GM18511 (cell line): ENCODE results near the gene GAL3ST3.

Source experiments
- ATAC-seq: cut with Tn5 transposase; IDR thresholded peaks from one replicate; pipeline ENCODE4 v1.9.1; 2021; ENCODE audit warnings: mild to moderate bottlenecking, moderate library complexity; ENCODE audit not compliant: unreplicated experiment

Gene GAL3ST3

DNA sequence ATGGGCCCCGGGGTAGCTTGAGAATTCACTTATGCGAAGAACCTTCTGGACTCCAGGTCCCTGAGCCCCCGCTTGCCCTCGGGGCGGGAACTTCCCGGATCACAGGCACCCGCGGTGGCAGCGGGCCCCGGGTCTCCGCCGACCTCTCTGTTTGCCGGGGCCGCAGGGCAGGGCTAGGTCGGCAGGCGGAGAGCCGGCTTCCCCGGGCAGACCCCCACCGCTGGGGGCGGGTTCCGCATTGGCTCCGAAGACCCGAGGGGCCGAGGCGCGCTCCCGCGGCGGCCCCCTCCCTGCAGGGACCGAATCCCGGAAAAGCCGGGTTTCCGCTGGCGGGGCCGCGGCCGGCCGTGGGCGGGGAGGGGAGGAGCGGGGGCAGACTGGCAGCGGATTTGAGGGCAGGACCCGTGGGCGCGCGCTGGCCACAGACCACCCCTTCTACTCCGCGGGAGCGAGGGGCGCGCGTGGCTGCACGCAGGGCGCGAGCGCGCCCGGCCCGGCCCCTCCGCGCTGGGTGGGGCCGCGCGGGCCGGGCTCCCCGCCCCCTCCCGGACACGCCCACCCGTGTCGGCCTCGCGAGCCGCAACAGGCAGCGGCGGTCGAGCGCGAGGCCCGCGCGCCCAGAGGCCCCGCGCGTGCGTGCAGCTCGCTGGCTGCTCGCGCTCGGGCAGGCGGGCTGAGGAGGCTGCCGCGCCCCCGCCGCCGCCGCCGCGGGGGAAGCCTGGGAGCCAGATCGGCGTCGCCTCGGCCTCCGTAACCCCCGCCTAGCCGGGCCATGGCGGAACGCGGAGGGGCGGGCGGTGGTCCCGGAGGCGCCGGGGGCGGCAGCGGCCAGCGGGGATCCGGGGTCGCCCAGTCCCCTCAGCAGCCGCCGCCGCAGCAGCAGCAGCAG, 21.0 kb upstream of the GAL3ST3 start, which contains the start of gene PACS1:
Gene PACS1 (plus strand): TSS at position 558 of the 889 bp plus-strand sequence. CDS start 215 bp downstream, at position 773.
- ATAC-seq: peak; percentile 55

DNA sequence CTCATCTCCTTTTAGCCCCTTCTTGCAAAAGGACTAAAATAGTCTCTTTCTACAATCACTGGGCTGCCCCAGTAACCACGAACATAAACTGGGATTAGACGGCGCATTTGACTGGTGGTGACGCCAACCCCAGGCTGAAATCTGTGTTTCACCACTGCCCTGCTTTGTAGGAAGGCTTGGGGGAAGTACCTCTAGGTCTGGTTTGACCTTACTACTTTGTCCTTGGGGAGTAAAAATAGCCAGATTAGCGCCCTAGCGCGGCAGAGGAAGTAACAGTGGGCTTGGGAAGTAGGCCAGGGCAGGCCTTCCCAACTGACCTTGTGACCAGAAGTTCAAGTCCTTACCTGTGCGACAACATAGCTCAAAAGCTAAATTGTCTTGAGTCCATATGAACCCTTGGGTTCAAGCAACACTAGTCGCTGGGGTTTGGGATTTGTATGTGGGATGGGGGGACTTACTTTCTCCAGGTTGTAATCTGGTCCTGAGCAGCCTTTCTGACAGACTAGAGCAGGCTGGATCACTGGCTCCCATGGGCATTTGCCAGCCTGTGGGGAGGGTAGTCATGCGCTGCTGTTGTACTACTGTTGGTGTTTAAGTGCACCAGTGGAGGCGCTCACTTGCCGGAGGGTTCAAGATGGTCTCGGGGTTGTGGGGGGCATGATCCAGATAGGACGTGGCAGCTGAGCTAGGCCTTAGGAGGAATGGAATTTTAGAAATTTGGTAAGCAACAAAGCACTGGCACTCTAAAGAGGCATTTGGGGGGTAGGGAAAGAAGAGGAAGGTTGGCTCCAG, 20.2 kb upstream of the GAL3ST3 start:
- ATAC-seq: peak; percentile 42

DNA sequence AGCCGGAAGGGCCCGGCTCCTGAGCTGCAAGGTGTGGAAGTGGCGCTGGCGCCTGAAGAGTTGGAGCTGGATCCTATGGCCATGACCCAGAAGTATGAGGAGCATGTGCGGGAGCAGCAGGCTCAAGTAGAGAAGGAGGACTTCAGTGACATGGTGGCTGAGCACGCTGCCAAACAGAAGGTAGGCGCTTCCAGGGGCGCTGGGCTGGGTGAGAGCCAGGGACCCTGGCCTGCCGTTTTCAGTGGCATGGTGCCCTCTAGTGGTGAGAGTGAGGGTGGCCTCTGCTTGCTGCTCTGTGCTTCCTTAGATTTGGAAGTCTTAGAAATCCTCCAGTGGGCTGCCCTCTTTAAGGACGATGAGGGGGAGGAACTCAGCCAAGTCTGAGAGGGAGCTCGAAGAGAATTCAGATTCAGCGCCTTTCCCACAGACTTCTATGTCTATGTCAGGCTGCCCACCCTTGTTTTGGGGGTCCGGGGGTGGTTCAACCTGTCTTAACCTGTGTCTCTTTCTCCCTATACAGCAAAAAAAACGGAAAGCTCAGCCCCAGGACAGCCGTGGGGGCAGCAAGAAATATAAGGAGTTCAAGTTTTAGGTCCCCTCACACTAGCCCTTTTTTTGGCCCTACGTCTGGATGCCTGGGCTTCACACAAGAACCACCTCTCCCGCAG, 19.3 kb upstream of the GAL3ST3 start:
- ATAC-seq: no peak

DNA sequence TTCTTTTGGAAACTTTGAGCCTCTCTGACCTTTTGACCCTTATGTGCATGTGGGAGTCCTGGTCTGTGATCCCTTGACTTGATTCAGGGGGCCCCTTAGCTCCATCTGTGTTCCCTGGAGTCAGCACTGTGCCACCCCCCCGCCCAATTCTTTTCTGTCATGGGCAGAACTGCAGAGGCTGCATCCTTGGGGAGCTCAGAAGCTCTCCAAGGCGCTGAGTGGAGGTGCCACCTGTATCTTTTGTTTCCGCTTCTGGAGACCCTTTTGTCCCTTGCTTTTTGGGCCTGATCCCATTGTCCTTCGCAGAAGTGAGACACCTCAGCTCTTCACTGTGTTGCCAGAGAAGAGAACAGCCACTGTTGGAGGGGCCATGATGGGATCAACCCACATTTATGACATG, 18.7 kb upstream of the GAL3ST3 start:
- no peak for ATAC-seq

DNA sequence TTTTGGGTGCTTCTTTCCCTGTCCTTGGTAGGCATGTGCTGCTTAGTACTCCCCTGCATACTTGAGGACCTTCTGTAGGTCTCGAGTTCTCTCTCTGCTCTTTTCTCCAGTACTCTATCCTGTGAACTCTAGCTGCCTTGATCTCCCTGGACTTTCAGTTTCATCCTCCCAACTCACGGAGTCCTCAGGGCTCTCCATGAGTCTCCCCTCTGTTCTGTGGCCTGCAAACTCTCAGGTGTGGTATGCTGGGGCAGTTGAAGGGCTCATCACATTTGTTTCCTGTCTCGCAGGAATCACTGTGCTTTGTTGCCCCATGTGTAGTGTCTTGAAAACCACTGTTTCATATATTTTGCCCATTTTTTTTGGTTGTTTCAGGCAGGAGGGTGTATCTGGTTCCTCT, 17.8 kb upstream of the GAL3ST3 start:
- ATAC-seq: no peak

DNA sequence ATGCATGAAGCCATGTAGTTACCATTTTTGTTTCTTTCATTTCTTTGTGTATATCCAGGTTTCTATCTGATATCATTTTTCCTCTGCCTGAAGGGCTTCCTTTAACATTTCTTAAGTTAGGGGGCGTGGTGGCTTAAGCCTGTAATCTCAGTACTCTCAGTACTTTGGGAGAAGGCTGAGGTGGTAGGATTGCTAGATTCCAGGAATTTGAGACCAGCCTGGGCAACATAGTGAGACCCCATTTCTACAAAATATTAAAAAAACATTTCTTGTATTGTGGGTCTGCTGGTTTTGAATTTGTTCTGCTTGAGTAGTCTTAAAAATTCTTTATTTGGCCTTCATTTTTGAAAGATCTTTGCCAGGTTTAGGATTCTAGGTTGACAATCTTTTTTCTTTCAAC, 15.6 kb upstream of the GAL3ST3 start:
- ATAC-seq: no peak

DNA sequence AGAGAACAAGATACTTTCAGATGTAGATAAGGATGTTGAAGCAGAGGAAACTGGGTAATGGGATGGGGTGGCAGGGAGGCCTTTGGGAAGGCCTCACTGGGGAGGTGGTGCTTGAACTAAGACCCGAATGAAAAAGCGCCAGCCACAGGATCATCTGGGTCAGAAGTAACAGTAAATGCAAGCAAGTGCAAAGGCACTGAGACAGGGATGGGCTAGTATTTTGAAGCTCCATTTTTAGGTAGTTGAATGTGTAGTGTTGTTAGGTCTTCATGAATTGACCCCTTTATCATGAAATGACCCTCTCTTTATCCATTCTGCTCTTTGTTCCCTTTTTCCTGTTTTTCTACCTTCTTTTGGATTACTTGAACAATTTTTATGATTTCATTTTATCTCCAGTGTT, 14.9 kb upstream of the GAL3ST3 start:
- no peak for ATAC-seq

DNA sequence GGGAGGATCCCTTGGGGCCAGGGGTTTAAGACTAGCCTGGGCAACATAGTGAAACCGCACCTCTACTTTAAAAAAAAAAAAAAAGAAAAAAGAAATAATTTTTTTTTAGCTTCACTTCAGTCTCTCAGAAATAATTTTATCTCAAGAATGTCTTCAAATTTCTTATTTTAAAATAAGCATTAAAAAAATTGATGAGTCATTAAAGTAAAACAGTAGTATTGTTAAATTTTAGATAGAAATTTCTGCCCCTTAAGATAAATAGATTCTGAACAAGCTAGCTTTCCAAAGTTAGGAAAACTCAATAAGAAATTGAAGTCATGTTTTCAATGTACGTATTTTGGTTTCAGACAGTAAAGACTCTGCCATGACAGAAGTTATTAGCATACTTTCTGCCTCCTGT, 13.4 kb upstream of the GAL3ST3 start:
- no peak for ATAC-seq

DNA sequence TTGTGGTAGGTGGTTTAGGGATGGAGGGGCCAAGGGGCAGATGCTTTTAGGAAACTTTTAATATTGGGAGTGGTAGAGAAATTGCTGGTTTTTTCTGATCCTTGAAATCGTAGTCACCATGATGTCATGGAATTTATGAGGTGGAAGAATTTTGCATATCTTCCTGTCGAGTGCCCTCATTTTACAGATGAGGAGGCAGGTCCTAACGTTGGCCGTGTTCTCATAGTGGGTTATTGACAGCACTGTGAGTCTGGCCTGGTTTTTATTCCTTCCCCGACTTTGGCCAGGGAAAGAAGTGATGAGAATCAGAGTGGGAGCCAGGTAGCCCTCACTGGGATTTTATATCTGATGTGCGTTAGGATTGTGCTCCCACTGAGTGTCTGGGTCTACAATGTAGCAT, 12.3 kb upstream of the GAL3ST3 start:
- no peak for ATAC-seq

DNA sequence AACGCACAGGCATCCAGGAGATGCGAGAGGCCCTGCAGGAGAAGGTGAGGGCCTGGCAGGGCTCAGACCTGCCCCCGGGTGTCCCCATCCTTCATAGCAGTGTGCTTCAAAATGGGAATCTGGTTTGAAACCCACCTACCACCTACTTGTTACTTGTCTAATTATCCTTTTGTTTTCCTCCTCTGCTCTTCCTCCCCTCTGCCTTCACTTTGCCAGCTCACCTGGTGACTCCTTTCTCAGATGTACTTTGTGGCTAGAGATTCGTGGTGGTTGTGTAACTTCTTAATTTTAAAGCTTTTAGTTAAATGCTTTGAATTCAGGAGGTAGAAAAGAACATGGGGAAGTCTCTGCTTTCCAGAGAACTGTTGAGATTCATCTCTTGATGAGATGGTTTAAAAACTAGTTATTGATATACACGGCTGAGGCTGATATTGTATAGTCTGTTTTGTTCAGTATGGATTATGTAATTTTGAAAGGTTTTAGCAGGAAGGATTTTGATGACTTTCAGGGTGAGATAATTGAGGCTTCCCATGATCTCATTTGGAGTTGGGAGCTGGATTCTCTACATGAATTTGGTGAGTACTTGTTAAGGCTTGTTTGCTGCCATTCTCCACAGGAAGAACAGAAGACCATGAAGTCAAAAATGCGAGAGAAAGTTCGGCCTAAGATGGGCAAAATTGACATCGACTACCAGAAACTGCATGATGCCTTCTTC, 11.2 kb upstream of the GAL3ST3 start:
- no peak for ATAC-seq

DNA sequence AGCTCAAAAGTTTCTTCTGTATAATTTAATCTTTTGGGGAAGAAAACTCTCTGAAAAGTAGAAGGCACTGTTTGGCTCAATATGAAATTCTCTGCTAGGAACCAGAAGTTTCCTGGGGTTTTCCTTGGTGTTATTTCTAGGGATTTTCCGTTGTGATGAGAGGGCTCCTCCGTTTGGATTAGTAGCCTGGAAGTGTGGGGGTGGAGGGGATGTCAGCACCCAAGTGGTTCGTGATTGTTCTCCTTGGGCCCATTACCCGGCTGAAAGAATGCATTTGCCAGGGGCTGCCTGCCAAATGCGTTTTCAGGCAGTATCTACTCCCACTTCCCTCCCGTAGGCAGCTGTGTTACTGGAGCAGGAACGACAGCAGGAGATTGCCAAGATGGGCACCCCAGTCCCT, 7.5 kb upstream of the GAL3ST3 start:
- no peak for ATAC-seq

DNA sequence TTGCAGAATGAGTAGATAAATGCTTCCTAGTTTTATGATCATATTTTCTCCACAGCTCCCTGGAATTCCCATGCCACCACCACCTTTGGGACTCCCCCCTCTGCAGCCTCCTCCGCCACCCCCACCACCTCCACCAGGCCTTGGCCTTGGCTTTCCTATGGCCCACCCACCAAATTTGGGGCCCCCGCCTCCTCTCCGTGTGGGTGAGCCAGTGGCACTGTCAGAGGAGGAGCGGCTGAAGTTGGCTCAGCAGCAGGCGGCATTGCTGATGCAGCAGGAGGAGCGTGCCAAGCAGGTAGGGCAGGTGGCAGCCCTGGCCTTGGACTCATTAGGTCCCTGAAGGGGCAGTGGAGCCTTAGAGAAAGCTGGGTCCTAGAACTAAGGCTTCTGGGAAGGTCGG, 6.1 kb upstream of the GAL3ST3 start:
- ATAC-seq: no peak

DNA sequence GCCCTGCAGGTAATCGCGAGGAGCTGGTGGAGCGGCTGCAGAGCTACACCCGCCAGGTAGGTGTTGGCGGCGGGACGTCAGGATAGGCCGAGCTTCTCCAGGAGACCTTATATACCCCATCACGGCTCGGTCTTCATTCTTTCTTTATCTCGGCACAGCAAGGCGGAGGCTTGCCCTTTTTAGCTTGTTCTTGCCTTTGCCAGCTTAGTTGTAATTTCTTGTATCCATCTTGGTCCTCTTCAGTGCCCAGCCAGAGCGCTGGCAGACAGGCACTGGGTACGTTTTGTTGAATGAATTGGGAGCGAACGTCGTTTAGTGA, 3.7 kb upstream of the GAL3ST3 start:
- no peak for ATAC-seq

DNA sequence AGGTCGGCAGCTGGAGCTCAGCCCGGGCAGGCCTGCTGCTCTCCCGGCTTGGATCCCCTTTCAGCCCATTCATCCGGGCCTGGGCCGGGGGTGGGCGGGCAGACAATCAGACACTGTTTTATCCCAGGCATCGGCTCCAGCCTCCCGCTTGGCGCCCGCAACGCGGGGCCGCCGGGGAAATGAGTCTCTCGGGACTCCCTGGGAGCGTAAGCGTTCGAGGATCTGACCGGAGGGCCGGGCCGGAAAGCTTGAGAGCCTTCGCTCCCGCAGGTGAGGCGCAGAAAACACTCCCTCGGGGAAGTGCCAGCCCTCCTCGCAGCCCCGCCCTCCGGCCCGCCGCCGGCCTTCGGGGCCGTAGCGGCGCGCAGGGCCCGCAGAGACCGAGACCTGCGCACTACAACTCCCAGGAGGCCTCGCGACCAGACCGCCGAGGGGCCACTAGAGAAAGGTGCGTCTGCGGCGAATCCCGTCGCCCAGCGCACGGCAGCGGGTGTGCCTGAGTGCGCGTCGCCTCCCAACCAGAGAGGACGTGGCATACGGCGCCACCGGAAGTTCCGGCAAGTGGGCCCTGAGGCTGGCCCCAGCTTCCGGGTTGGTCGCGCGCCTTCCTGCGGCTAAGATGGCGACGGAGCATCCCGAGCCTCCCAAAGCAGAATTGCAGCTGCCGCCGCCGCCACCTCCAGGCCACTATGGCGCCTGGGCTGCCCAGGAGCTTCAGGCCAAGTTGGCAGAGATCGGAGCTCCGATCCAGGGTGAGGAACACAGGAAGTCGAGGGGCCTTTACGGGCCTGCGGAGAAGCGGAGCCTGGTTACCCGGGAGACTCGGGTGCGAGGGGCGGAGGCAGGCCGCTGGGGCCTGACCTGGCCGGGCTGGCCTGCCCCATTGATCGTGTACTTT, 3.1 kb upstream of the GAL3ST3 start, which contains the start of gene SF3B2:
Gene SF3B2 (plus strand): TSS at position 599 of the 898 bp plus-strand sequence. CDS start 21 bp downstream, at position 620.
- peak; percentile 96 for ATAC-seq

DNA sequence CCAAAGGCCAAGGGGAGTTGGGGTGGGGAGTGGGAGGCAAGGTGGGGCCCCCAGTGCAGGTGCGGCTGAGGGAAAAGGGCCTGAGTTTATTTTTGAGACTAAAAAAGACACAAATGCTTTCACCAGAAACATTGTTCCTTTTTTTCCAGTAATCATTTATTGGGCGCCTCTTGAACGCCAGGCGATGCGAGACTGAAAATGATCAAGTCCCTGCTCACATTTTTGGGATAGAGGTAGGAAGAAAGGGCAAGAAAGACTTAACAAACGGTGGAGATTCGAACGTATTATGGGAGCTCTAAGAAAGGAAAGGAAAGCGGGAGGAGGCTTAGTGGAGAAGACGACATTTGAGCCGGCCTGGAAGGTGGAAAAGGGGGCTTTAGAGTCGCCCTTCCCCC, 2.4 kb upstream of the GAL3ST3 start:
- ATAC-seq: no peak

DNA sequence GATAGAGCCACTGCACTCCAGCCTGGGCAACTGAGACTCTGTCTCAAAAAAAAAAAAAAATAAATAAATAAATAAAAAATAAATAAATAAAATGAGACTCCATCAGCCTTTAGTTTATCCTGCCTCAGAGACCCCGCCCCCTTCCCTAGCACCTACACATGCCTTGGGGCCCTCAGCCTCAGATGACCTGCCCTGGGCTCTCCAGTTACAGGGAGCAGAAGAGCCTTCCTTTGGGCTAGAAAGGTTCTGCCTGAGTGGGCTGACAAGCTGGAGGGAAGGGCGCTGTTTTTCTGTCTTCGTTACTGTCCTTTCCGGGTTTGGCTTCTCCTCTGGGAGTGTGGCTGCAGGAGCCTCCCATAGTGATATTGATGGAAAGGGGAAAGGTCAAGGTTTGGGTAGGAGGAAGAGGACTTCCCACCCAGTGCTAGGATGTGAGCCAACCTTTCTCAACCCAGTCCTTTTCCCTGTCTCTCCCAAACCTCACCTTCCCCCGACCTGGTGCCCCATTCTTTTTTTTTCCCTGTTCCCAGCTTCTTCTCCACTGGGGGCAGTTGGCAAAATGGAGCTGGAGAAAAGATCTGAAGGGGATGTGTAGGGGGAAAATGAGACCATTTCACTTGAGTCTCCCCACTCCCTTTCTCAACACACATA, 1.7 kb upstream of the GAL3ST3 start:
- no peak for ATAC-seq

DNA sequence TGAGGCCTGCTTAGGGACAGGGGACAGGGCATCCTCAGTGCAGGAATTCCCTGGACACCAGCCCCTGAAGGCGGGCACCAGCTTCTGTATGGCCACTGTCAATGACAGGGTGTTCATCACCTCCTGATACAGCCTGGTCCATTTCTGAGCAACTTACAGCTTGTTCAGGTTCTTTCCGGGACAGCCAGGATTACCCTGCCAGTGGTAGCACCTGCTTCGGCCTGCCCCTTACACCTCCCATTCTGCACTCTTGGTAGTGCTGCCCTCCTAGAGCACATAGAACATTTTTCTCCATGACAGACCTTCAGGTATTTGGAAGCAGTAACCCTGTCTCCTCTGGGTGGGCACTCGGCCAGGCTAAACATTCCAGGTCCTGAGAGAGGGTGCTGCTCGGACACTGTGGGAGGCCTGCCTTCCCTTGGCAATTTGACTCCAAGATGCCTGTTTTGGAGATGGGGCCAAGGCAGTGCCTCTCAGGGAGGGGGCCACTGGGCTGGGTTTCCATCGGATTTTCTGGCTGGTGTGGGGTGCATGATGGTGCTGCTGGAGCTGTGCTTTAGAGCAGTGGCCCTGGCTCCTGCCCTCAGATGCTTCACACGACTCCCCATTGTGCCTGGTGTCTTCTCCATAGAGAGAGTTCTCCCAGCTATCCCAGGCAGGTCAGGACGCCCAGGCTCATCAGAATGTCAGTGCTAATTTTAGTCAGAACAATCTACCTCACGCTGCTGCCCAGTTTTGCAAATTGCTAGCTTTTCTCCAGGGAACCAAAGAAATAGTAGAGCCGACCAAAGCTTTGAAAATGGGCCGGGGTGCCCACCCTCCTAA, 1.2 kb downstream of the GAL3ST3 start:
- no peak for ATAC-seq

DNA sequence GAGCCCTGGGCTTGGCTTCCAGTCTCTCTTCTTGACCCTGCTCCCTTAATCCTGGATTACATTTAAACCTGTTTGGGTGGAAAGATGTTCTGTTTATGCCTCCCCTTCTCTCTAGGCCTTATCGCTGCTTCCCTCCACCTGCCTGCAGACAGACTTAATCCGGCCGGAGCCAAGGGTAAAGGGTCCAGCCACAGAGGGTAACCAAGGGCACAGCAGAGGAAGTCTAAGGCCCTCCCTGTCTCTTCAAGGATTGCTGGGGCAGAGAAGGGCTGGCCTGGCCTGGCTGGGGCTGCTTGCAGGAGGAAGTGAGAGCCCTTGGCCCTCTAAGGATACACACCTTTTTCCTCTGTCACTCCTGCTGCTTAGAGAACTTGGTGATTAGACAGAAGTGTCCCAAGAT, 2.1 kb downstream of the GAL3ST3 start:
- ATAC-seq: no peak
